ENCODE measurements around the gene NMNAT3.

NMNAT3 gene

DNA sequence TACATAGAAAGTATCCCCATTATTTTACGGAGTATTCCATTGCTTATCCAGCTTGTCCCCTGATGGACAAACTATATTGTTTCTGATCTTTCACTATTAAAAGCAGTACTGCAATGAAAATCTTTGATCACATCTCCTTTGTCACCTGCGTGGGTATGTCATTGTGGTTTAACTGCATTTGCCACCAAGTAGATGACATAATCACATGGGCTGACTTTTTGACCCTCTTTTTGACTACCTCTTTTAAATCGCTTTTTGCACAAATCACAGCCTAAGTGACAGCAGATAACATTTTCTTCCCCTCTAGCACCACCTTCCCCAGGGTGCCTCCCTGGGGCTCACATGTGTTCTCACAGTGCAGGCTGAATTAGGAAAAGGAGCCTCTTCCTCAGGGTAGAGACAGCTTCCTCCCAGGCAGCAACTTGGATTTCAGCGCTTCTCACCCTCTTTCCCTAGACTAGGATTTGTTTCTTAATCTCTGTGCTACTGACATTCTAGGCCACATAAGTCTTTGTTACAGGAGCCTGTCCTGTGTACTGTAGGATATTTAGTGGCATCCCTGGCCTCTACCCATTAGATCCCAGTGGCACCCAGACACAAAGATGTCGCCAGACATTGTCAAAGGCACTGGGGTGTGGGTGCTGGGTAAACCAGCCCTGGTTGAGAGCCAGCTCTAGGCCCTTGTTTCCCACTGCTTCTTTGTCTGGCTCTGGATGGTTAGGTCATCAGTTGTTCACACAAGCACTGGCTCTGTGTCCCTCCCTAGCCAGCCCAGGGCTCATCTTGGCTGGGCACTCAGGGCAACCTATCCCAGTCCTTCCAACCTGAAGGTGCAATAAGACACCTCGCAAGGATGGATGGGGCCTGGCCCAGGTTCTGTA is 136.9 kb downstream of the NMNAT3 start:
- Histone ChIP-seq H3K27me3 (ENCODE audit: control insufficient read depth in 5 of 5, insufficient read depth in 4 of 5, low read length in 5 of 5) (peaks cover 0 to 3% (median 0%) of the 10 kb centered on the region in 5 donors), H3K4me1 (ENCODE audit: control insufficient read depth in 5 of 5, insufficient read depth in 5 of 5, low read length in 5 of 5) (peaks cover 0 to 33% (median 19%) of the 10 kb centered on the region in 5 donors), H3K9me3 (ENCODE audit: control insufficient read depth in 5 of 5, low read length in 5 of 5) (no peaks in the 10 kb centered on the region), H3K9ac (ENCODE audit: low read length in 5 of 5) (no peak overlapping the region), H3K4me3 (ENCODE audit: low read depth in 1 of 5, low read length in 5 of 5) (no peak overlapping the region), H3K36me3 (ENCODE audit: control insufficient read depth in 5 of 5, insufficient read depth in 5 of 5, low read length in 5 of 5) (no peaks in the 10 kb centered on the region), H3K27ac (ENCODE audit: low read depth, low read length) (no peak overlapping the region)

DNA sequence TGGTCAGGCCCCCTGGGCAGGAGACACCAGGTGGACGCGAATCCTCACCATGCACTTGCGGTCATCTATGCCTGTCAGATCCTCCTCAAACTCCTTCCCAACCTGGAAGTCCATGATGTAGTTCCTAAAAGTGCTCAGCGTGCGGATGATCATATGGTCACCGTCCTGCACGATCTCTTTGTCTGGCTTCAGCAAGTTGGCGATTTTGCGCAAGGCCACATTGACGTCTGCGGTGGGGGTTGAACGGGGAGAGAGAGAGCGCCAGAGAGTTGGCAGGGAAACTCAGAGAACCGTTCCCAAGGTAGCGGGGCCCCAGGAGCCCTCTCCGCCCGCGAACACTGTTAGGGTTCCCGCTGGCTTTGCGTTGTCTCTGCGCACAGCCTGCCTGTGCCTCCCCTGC is 139.0 kb downstream of the NMNAT3 start:
- peak overlapping the region in 2 of 5 donors; percentile 57 to 58 for H3K9ac ChIP-seq (ENCODE audit: low read length in 5 of 5)
- no peaks in the 10 kb centered on the region for H3K36me3 ChIP-seq (ENCODE audit: control insufficient read depth in 5 of 5, insufficient read depth in 5 of 5, low read length in 5 of 5)
- peaks cover 2 to 55% (median 34%) of the 10 kb centered on the region in 5 donors for H3K4me1 ChIP-seq (ENCODE audit: control insufficient read depth in 5 of 5, insufficient read depth in 5 of 5, low read length in 5 of 5)
- H3K4me3 ChIP-seq (ENCODE audit: low read depth in 1 of 5, low read length in 5 of 5) = peak overlapping the region; percentile 31 to 75 (median 69)
- peaks cover 0 to 3% (median 0%) of the 10 kb centered on the region in 5 donors for H3K27me3 ChIP-seq (ENCODE audit: control insufficient read depth in 5 of 5, insufficient read depth in 4 of 5, low read length in 5 of 5)
- H3K27ac ChIP-seq (ENCODE audit: low read depth, low read length) = no peak overlapping the region
- no peaks in the 10 kb centered on the region for H3K9me3 ChIP-seq (ENCODE audit: control insufficient read depth in 5 of 5, low read length in 5 of 5)

DNA sequence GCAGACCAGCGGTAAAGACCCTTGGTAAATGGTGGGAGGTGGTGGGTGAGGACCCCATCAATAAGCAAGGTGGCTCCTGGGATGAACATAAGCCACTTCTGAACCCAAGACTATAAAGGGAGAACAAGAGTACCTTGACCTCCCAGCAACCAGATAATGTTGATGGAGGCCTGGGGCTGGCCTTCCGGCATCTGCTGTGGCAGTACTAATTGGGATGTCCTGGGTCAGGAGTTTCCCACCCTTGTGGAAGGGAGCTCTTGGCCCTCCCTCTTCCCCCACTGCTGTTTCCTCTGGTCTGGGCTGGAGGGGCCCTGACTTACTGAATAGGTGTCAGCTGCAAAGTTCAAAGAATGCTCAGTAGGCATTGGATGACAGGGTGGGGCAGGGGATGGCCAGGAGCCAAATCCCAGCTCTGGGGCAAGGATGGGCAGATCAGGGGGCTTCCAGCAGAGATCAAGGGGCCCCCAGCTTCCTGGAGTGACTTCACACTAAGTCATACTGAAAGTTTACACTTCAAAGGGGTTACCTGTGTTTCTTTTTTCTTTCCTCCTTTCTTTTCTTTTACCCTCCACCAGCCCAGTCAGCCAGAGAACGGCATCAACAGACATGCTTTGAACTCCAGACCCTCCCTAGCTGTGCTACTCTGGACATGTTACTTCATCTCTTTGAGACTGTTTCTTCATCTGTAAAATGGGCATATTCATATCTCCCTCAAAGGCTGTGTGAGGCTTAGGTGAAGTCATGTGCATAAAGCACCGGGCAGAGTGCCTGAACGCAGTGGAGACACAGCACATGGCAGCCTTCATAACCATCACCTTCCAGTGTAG is 139.8 kb downstream of the NMNAT3 start:
- Histone ChIP-seq H3K9me3 (ENCODE audit: control insufficient read depth in 5 of 5, low read length in 5 of 5) (no peaks in the 10 kb centered on the region), H3K4me1 (ENCODE audit: control insufficient read depth in 5 of 5, insufficient read depth in 5 of 5, low read length in 5 of 5) (peaks cover 2 to 56% (median 34%) of the 10 kb centered on the region in 5 donors), H3K36me3 (ENCODE audit: control insufficient read depth in 5 of 5, insufficient read depth in 5 of 5, low read length in 5 of 5) (no peaks in the 10 kb centered on the region), H3K27ac (ENCODE audit: low read depth, low read length) (no peak overlapping the region), H3K27me3 (ENCODE audit: control insufficient read depth in 5 of 5, insufficient read depth in 4 of 5, low read length in 5 of 5) (peaks cover 0 to 3% (median 0%) of the 10 kb centered on the region in 5 donors), H3K9ac (ENCODE audit: low read length in 5 of 5) (no peak overlapping the region), H3K4me3 (ENCODE audit: low read depth in 1 of 5, low read length in 5 of 5) (peak overlapping the region in 1 of 5 donors; percentile 73)

DNA sequence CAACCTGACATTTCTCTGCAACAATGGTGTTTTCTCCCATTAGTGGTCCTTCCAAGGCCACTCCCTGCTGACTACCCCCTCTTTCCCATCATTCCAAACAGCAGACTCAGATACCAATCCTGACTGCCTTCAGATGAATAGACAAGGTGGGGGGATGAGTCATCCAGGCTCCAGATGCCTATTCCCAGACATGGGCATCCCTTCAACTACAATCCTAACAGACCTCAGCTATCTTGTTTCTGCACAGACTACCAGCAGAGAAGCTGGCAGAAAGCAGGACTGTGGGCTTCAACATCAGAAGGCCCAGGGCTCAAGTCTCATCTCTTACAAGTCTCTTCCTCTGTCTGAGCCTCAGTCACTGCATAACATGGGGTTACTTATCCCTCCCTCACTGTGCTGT is 140.4 kb downstream of the NMNAT3 start:
- H3K27me3 ChIP-seq (ENCODE audit: control insufficient read depth in 5 of 5, insufficient read depth in 4 of 5, low read length in 5 of 5) = peaks cover 0 to 3% (median 0%) of the 10 kb centered on the region in 5 donors
- H3K27ac ChIP-seq (ENCODE audit: low read depth, low read length) = no peak overlapping the region
- peaks cover 2 to 56% (median 34%) of the 10 kb centered on the region in 5 donors for H3K4me1 ChIP-seq (ENCODE audit: control insufficient read depth in 5 of 5, insufficient read depth in 5 of 5, low read length in 5 of 5)
- no peak overlapping the region for H3K4me3 ChIP-seq (ENCODE audit: low read depth in 1 of 5, low read length in 5 of 5)
- H3K9me3 ChIP-seq (ENCODE audit: control insufficient read depth in 5 of 5, low read length in 5 of 5) = no peaks in the 10 kb centered on the region
- H3K36me3 ChIP-seq (ENCODE audit: control insufficient read depth in 5 of 5, insufficient read depth in 5 of 5, low read length in 5 of 5) = no peaks in the 10 kb centered on the region
- no peak overlapping the region for H3K9ac ChIP-seq (ENCODE audit: low read length in 5 of 5)

DNA sequence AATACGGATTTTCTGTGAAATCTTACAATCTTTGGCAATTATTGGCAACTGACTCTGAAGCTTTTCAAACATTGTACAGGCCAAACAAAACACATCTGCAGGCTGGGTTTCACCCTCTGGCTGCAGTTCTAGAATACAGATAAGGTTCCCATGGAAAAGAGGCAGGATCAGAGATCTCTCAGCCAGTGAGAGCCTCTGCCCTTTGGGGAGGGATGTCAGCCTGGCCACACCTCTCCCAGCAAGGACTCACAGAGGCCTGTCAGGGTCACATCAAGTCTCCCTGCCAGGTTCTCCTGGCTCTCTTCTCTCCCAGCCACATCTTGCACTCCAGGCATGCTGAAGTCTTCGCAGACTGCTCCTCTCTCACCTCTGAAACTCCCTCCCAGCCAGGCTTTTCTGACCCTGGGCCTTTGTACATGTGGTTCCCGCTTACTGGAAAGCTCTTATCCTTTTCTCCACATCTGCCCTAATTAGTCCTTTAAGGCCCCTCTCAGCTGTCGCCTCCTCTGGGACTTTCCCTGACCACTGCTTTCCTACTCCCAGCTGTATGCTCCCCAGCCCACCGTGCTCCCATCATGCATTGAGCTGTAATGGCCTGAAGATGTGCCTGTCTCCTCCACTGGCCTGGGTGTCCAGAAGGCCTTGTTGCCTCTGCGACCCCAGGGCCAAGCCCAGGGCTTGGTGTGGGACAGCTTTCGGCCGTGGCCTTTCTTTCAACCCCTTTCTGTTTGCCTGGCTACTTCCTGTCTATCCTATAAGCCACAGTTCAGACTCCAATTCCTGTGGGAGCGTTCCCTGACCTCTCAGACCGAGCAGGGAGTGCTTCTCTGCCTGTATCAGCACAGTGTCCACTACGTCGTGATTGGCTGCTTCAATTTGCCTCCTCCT is 142.5 kb downstream of the NMNAT3 start:
- Histone ChIP-seq H3K9ac (ENCODE audit: low read length in 5 of 5) (no peak overlapping the region), H3K4me1 (ENCODE audit: control insufficient read depth in 5 of 5, insufficient read depth in 5 of 5, low read length in 5 of 5) (peaks cover 2 to 55% (median 32%) of the 10 kb centered on the region in 5 donors), H3K27me3 (ENCODE audit: control insufficient read depth in 5 of 5, insufficient read depth in 4 of 5, low read length in 5 of 5) (no peaks in the 10 kb centered on the region), H3K27ac (ENCODE audit: low read depth, low read length) (no peak overlapping the region), H3K4me3 (ENCODE audit: low read depth in 1 of 5, low read length in 5 of 5) (no peak overlapping the region), H3K9me3 (ENCODE audit: control insufficient read depth in 5 of 5, low read length in 5 of 5) (no peaks in the 10 kb centered on the region), H3K36me3 (ENCODE audit: control insufficient read depth in 5 of 5, insufficient read depth in 5 of 5, low read length in 5 of 5) (no peaks in the 10 kb centered on the region)

DNA sequence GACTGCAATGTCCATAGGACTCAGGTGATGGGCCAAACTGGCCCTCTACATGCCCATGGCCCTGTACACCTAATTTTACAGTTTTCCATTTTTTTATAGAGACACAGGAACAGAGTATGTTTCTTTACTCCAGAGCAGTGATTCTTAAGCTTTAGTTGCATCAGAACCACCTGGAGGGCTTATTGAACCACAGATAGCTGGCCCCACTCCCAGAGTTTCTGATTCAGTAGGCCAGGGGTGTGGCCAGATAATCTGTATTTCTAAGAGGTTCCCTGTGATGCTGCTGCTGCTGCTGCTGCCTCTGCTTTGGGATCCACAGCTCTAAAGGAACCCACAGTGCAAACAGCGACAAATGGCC is 143.3 kb downstream of the NMNAT3 start:
- Histone ChIP-seq H3K9ac (ENCODE audit: low read length in 5 of 5) (no peak overlapping the region), H3K4me1 (ENCODE audit: control insufficient read depth in 5 of 5, insufficient read depth in 5 of 5, low read length in 5 of 5) (peaks cover 2 to 50% (median 24%) of the 10 kb centered on the region in 5 donors)

DNA sequence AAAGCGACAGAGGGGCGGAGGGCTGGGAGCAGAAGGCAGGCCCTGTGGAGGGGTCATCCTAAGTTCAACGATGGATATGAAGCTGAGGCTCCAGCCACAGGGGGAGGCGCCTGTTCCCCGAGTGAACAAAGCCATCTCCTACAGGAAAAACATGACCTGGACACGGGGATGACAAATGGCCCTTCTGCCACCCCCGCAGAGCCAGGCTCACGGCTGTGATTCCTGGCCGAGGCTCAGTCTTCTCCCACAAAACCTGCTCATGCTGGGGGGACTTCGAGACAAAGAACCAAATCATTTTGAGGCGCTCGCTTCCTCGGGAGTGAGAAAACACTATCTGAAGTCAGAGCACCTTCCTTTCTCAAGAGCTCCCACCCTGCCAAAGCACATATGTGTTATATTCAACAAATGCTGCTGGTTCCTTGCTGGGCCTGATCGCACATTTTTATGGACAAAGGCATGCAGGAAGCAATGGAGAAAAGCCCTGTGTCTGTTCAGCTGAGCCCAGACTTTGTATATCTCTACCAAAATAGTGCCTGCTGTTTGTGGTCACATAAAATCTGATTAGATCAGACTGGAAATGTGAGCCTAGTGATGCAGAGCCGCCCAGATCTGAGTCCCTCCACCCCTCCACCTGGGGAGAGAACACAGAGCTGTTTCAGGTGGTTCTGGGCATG is 143.9 kb downstream of the NMNAT3 start:
- Histone ChIP-seq H3K27ac (ENCODE audit: low read depth, low read length) (no peak overlapping the region), H3K4me3 (ENCODE audit: low read depth in 1 of 5, low read length in 5 of 5) (no peak overlapping the region), H3K36me3 (ENCODE audit: control insufficient read depth in 5 of 5, insufficient read depth in 5 of 5, low read length in 5 of 5) (no peaks in the 10 kb centered on the region), H3K9ac (ENCODE audit: low read length in 5 of 5) (no peak overlapping the region), H3K9me3 (ENCODE audit: control insufficient read depth in 5 of 5, low read length in 5 of 5) (no peaks in the 10 kb centered on the region), H3K27me3 (ENCODE audit: control insufficient read depth in 5 of 5, insufficient read depth in 4 of 5, low read length in 5 of 5) (no peaks in the 10 kb centered on the region), H3K4me1 (ENCODE audit: control insufficient read depth in 5 of 5, insufficient read depth in 5 of 5, low read length in 5 of 5) (peaks cover 2 to 45% (median 19%) of the 10 kb centered on the region in 5 donors)

More for the DNA sequence above, 143.3 kb downstream of the NMNAT3 start:
- Histone ChIP-seq H3K27ac (ENCODE audit: low read depth, low read length) (no peak overlapping the region), H3K9me3 (ENCODE audit: control insufficient read depth in 5 of 5, low read length in 5 of 5) (no peaks in the 10 kb centered on the region), H3K36me3 (ENCODE audit: control insufficient read depth in 5 of 5, insufficient read depth in 5 of 5, low read length in 5 of 5) (no peaks in the 10 kb centered on the region), H3K27me3 (ENCODE audit: control insufficient read depth in 5 of 5, insufficient read depth in 4 of 5, low read length in 5 of 5) (no peaks in the 10 kb centered on the region), H3K4me3 (ENCODE audit: low read depth in 1 of 5, low read length in 5 of 5) (no peak overlapping the region)

DNA sequence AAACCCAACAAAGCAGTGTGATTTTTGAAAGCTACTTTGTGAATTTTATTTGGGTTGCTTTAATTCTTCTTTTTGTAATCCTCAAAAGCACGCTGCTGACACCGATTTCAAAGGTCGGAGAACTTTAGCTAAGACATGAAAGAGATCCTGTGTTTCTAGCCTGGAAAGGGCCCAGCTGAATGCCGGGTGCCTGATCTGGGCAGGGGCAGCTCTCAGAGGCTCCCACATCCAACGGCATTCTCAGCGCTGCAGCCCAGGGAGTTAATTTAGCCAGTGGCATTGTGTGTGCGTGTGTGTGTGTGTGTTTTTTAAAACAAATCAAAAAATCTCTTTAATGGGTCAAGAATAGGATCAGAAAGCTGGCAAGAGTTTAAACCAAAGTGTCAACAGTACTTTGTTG is 144.8 kb downstream of the NMNAT3 start:
- Histone ChIP-seq H3K9me3 (ENCODE audit: control insufficient read depth in 5 of 5, low read length in 5 of 5) (no peaks in the 10 kb centered on the region), H3K27ac (ENCODE audit: low read depth, low read length) (no peak overlapping the region), H3K9ac (ENCODE audit: low read length in 5 of 5) (no peak overlapping the region), H3K27me3 (ENCODE audit: control insufficient read depth in 5 of 5, insufficient read depth in 4 of 5, low read length in 5 of 5) (no peaks in the 10 kb centered on the region), H3K36me3 (ENCODE audit: control insufficient read depth in 5 of 5, insufficient read depth in 5 of 5, low read length in 5 of 5) (no peaks in the 10 kb centered on the region), H3K4me3 (ENCODE audit: low read depth in 1 of 5, low read length in 5 of 5) (no peak overlapping the region), H3K4me1 (ENCODE audit: control insufficient read depth in 5 of 5, insufficient read depth in 5 of 5, low read length in 5 of 5) (peaks cover 2 to 41% (median 16%) of the 10 kb centered on the region in 5 donors)

DNA sequence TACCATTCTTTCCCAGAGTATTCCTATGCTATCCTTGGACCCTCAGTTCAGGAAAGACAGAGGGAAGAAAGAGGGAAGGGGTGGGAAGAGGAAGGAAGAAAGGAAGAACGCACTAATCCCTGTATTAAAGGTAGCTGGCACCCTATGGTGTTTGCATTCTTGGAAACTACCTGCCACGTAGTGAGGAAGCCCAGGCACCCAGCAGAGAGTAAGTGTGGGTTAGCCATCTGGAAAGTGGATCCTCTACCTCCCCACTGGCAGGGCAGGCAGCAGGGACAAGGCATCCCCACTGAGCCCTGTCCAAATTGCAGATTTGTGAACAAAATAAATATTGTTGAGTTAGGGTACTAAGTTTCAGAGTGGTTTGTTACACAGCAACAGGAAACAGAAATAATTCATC is 147.1 kb downstream of the NMNAT3 start:
- Histone ChIP-seq H3K36me3 (ENCODE audit: control insufficient read depth in 5 of 5, insufficient read depth in 5 of 5, low read length in 5 of 5) (no peaks in the 10 kb centered on the region), H3K9me3 (ENCODE audit: control insufficient read depth in 5 of 5, low read length in 5 of 5) (no peaks in the 10 kb centered on the region), H3K27ac (ENCODE audit: low read depth, low read length) (no peak overlapping the region), H3K9ac (ENCODE audit: low read length in 5 of 5) (no peak overlapping the region), H3K4me1 (ENCODE audit: control insufficient read depth in 5 of 5, insufficient read depth in 5 of 5, low read length in 5 of 5) (peaks cover 2 to 22% (median 16%) of the 10 kb centered on the region in 5 donors), H3K4me3 (ENCODE audit: low read depth in 1 of 5, low read length in 5 of 5) (no peak overlapping the region), H3K27me3 (ENCODE audit: control insufficient read depth in 5 of 5, insufficient read depth in 4 of 5, low read length in 5 of 5) (no peaks in the 10 kb centered on the region)

All from subcutaneous abdominal adipose tissue (tissue), 5 donors.